ENCODE data around the gene FAM222A. TPM values are rescaled to one million over a fixed set of nuclear protein-coding genes. Genes with fewer than 3 reads are reported as not detected.

The FAM222A gene
- total RNA-seq, 6 experiments from 2014 or later = 0.34 to 4.3 (median 1.2) TPM

- WGBS (ENCODE audit: insufficient coverage, low coverage, low lambda C conversion rate, missing lambda C conversion rate) = 100% methylated on average over 1 of the region's 4 CpGs
- intact Hi-C loops (cut with DNase I) = no loop called here
- peak in 1 of 3 donors; percentile 17 for DNase-seq
Observed at GRCh38 chr12:109767456-109767855, 53.8 kb downstream of the FAM222A start.

GRCh38 chr12:109767991-109768900 is 54.6 kb downstream of the FAM222A start:
- Histone ChIP-seq H3K36me3 (no peaks in the 10 kb centered on the region), H3K4me3 (no peak overlapping the region), H3K27me3 (no peaks in the 10 kb centered on the region), H3K9me3 (no peaks in the 10 kb centered on the region), H3K4me1 (peaks cover 0 to 6% (median 1%) of the 10 kb centered on the region in 4 donors), H3K27ac (no peak overlapping the region)
- intact Hi-C loops (cut with DNase I) = no loop called here
- no CpG with 5 or more reads among the region's 54 CpGs for WGBS (ENCODE audit: insufficient coverage, low coverage, low lambda C conversion rate, missing lambda C conversion rate)
- no peak for ATAC-seq
- no peak for TF ChIP-seq POLR2A (IDR thresholded peaks at IDR 0.05)
- no peak for TF ChIP-seq CTCF (IDR thresholded peaks at IDR 0.05)
- peak in 2 of 3 donors; percentile 44 to 51 for DNase-seq

More at GRCh38 chr12:109767456-109767855, 53.8 kb downstream of the FAM222A start:
- Histone ChIP-seq H3K4me3 (no peak overlapping the region), H3K27ac (no peak overlapping the region), H3K4me1 (no peaks in the 10 kb centered on the region), H3K27me3 (no peaks in the 10 kb centered on the region), H3K9me3 (no peaks in the 10 kb centered on the region), H3K36me3 (no peaks in the 10 kb centered on the region)
- ATAC-seq = no peak
- TF ChIP-seq CTCF (IDR thresholded peaks at IDR 0.05) (no peak), POLR2A (IDR thresholded peaks at IDR 0.05) (no peak)

- WGBS (ENCODE audit: insufficient coverage, low coverage, low lambda C conversion rate, missing lambda C conversion rate) = no CpG with 5 or more reads among the region's 38 CpGs
- Histone ChIP-seq H3K27me3 (no peaks in the 10 kb centered on the region), H3K9me3 (no peaks in the 10 kb centered on the region), H3K4me1 (peaks cover 0 to 14% (median 4%) of the 10 kb centered on the region in 4 donors), H3K36me3 (no peaks in the 10 kb centered on the region), H3K4me3 (no peak overlapping the region), H3K27ac (no peak overlapping the region)
- TF ChIP-seq POLR2A (IDR thresholded peaks at IDR 0.05) (no peak), CTCF (IDR thresholded peaks at IDR 0.05) (no peak)
- intact Hi-C loops (cut with DNase I) = no loop called here
- no peak for ATAC-seq
- peak in 2 of 3 donors; percentile 42 to 51 for DNase-seq
Observed at GRCh38 chr12:109768901-109769670, 55.5 kb downstream of the FAM222A start.

- 80% methylated on average over 9 of the region's 16 CpGs for WGBS (ENCODE audit: insufficient coverage, low coverage, low lambda C conversion rate, missing lambda C conversion rate)
- intact Hi-C loops (cut with DNase I) = loop anchor here (5.0 to 10.0 kb wide), 4 partner anchors 173 to 335 kb away; no protein-coding TSS in a partner anchor
Observed at GRCh38 chr12:109770104-109770860, 56.7 kb downstream of the FAM222A start.

More at GRCh38 chr12:109770104-109770860, 56.7 kb downstream of the FAM222A start:
- Histone ChIP-seq H3K4me3 (no peak overlapping the region), H3K4me1 (peaks cover 0 to 14% (median 4%) of the 10 kb centered on the region in 4 donors), H3K27ac (no peak overlapping the region), H3K27me3 (no peaks in the 10 kb centered on the region), H3K9me3 (no peaks in the 10 kb centered on the region), H3K36me3 (no peaks in the 10 kb centered on the region)
- DNase-seq (peak in 2 of 3 donors; percentile 11 to 22), ATAC-seq (no peak)
- TF ChIP-seq CTCF (IDR thresholded peaks at IDR 0.05) (no peak), POLR2A (IDR thresholded peaks at IDR 0.05) (no peak)

All from right lobe of liver (tissue), 6 donors.